Activated T-helper 17 cell treated with anti-CD3 and anti-CD28 coated beads, Interleukin-2, amount 50 U/mL, for 72 hours (primary cell): ENCODE data around the gene MCFD2. TPM values are rescaled to one million over a fixed set of nuclear protein-coding genes. Genes with fewer than 3 reads are reported as not detected.

Experiments
- ATAC-seq: fragments of 150-1000 bp; cut with Tn5 transposase; replicated peaks from 2 replicates; pipeline ENCODE4 v1.10.0; 2021; ENCODE audit warnings: mild to moderate bottlenecking, moderate library complexity
- H3K27ac Mint-ChIP-seq: one replicate; pipeline ENCODE4 v1.8.0; 2022; ENCODE audit warnings: mixed read lengths
- H3K27me3 Mint-ChIP-seq: one replicate; pipeline ENCODE4 v1.8.0; 2022; ENCODE audit warnings: mixed read lengths
- H3K36me3 Mint-ChIP-seq: one replicate; pipeline ENCODE4 v1.8.0; 2022; ENCODE audit warnings: low read depth, mild to moderate bottlenecking, mixed read lengths
- H3K4me1 Mint-ChIP-seq: one replicate; pipeline ENCODE4 v1.8.0; 2022; ENCODE audit warnings: mixed read lengths
- H3K4me3 Mint-ChIP-seq: one replicate; pipeline ENCODE4 v1.8.0; 2022; ENCODE audit warnings: mild to moderate bottlenecking, mixed read lengths
- H3K9me3 Mint-ChIP-seq: one replicate; pipeline ENCODE4 v1.8.0; 2022; ENCODE audit warnings: mixed read lengths
- total RNA-seq, 2 donors: library from RNA; stranded (reverse); gene quantifications; one replicate each; pipeline ENCODE4 v1.2.3, GENCODE V29; 2022

MCFD2 gene
- total RNA-seq, 2 donors from 2014 or later, result 37.1 to 63.1 TPM

DNA sequence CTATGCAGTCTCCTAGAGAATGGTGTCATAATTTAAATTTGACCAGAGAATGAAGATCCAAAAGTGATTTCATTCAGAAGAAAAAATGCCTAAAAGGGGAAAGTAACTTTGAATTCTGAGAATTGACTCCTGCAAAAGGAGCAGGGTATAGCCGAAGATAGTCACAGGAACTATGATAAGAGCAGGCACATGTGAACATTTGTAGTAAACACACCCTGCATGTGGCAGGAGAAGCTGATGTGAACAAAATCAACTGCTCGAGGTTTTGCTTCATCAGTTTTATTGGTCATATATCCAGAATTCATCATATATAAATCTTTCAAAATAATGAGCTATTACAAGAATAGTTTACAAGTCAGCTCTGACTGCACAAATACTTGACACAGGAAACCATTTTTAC lies 14.0 kb downstream of the MCFD2 start:
- no peak for ATAC-seq
- Mint-ChIP-seq H3K4me3 (no peak overlapping the region), H3K27me3 (no peaks in the 10 kb centered on the region), H3K4me1 (no peaks in the 10 kb centered on the region), H3K9me3 (no peaks in the 10 kb centered on the region), H3K36me3 (peaks cover 38% of the 10 kb centered on the region), H3K27ac (no peak overlapping the region)

DNA sequence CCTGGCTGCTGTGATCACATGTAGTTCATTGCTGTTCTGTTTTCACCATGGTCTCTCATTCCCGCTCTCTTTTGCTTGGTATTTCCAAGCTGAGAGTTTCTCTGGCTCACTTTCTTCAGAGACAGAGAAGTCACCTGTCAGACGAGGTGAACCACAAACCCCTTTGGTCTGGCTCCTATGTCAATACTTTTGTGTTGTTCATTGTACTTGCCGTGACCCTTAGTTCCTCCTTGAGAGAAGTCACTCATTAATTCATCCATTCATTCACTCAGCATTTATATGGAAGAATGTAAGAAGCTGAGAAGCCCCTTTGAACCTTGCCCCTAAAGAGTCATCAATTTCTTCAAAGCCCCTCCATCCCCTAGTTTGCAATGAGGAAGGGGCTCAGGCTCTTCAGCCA lies 15.2 kb downstream of the MCFD2 start:
- Mint-ChIP-seq H3K27me3 (no peaks in the 10 kb centered on the region), H3K4me1 (no peaks in the 10 kb centered on the region), H3K4me3 (no peak overlapping the region), H3K9me3 (no peaks in the 10 kb centered on the region), H3K36me3 (peaks cover 26% of the 10 kb centered on the region), H3K27ac (no peak overlapping the region)
- no peak for ATAC-seq

DNA sequence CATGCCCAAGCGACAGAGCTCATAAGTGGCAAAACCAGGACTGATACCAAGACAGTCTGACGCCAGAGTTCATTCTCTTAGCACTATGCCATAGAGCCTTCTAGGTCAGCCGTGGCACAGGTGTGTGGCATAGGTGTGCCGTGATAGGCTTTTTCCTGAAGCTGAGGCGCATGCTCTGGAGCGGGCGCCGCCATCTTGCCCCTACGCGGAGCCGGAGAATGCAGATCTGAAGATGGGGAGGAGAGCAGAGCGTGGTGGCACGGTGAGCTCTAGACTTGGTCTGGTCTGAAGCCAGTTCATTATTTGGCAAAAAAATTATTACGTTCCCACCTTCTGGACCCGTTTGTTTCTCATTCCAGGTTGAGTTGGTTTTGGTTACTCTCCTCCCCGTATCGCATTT lies 16.6 kb downstream of the MCFD2 start:
- H3K9me3 Mint-ChIP-seq, result no peaks in the 10 kb centered on the region
- no peak overlapping the region for H3K27ac Mint-ChIP-seq
- no peaks in the 10 kb centered on the region for H3K4me1 Mint-ChIP-seq
- no peaks in the 10 kb centered on the region for H3K27me3 Mint-ChIP-seq
- H3K4me3 Mint-ChIP-seq, result no peak overlapping the region
- H3K36me3 Mint-ChIP-seq, result peaks cover 12% of the 10 kb centered on the region
- no peak for ATAC-seq

DNA sequence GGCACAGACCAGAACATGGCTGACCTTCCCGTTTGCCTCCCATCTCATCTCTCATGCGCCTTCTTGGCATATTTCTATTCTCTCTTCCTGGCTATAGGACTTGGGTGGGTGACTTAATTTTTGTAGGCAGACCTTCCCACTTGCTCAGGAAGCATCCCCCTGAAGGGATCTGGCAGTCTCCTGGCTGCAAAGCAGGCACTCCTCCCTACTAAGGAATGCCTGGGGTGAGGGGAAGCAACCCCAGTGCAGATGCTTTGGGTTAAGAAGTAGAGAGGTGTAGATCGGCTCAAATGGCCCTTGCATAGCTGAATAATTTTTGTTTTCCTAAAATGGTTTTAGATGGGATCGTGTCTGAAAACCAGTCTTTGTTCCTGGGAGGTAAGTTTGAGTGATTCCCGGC lies 17.6 kb downstream of the MCFD2 start:
- no peaks in the 10 kb centered on the region for H3K27me3 Mint-ChIP-seq
- H3K9me3 Mint-ChIP-seq, result no peaks in the 10 kb centered on the region
- ATAC-seq, result no peak
- H3K27ac Mint-ChIP-seq, result no peak overlapping the region
- no peak overlapping the region for H3K4me3 Mint-ChIP-seq
- H3K4me1 Mint-ChIP-seq, result no peaks in the 10 kb centered on the region
- peaks cover 2% of the 10 kb centered on the region for H3K36me3 Mint-ChIP-seq

DNA sequence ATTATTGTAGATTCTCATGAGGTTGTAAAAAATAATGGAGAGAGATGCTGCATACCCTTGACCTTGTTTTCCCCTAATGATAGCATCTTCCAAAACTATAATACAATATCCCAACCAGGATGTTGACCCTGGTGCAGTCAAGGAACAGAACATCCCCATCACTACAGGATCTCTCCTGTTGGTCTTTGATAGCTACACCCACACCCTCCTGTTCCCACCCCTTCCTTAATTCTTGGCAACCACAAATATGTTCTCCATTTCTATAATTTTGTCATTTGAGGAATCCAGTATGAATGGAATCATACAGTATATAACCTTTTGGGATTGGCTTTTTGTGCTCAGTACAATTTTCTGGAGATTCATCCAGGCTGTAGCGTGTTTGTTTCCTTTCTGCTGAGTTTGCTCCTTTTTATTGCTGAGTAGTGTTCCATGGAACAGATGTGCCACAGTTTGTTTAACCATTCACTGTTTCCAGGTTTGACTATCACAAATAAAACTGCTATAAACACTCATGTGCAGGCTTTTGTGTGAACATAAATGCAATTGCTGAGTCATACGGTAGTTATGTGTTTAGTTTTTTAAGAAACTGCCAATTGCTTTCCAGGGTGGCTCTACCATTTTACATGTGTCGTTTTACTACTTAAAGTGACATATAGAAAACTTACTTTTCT lies 22.2 kb downstream of the MCFD2 start:
- no peaks in the 10 kb centered on the region for H3K36me3 Mint-ChIP-seq
- no peaks in the 10 kb centered on the region for H3K27me3 Mint-ChIP-seq
- no peak overlapping the region for H3K4me3 Mint-ChIP-seq
- H3K27ac Mint-ChIP-seq, result no peak overlapping the region
- no peaks in the 10 kb centered on the region for H3K4me1 Mint-ChIP-seq
- ATAC-seq, result no peak
- H3K9me3 Mint-ChIP-seq, result no peaks in the 10 kb centered on the region

DNA sequence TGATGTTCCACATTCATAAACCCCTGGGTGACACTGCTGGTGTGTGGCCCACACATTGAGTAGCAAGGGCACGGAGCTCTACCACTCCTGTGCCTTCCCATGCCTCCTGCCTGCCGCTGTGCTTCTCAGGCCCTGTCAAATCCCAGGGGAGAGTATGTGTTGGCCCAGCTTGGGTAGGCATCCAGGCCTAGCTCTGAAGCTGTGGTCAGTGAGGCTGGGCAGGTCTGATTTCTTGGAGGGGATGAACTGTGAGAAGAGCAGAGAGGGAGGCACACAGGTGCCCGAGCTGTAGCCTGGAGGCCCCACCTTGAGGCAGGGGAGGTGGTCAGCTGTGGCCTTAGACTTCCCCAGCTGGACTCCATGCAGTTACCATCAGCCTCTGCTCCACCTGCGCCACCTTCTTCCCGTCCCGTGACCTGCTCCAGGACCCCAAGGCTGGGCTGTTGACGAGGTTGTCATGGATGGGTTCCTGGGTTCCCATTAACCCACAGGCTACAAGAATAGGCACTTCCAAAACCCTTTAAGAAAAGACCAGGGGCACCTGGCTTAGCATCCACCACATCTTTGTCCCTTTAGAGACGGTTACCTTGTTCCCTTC lies 23.6 kb downstream of the MCFD2 start:
- Mint-ChIP-seq H3K4me1 (no peaks in the 10 kb centered on the region), H3K27me3 (no peaks in the 10 kb centered on the region), H3K36me3 (no peaks in the 10 kb centered on the region), H3K27ac (no peak overlapping the region), H3K4me3 (no peak overlapping the region), H3K9me3 (no peaks in the 10 kb centered on the region)
- ATAC-seq, result no peak

DNA sequence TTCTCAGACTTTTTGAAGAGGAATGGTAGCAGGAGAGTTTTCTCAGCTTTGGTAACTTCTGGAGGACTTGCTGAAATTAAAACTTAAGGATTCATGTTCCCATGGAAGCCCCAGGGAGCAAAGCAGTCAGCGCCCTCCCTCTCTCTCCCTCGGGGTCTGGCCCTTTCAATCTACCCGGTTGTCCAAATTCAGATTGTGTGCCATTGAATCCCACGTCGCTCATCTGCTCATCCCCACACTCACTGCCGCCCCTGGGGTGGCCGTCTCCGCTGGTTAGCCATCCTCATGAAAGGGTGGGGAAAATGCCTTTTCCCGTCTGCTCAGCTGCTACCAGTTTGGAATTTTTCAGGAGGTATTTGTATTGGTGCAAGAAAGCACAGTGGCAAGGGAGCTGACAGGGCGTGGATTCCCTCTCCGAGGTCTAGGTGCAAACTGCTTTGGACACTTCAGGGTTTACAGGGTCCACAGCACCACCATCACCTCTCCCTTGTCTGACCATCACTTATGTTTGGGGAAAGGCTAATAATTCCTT lies 27.1 kb downstream of the MCFD2 start:
- Mint-ChIP-seq H3K4me3 (no peak overlapping the region), H3K4me1 (no peaks in the 10 kb centered on the region), H3K36me3 (no peaks in the 10 kb centered on the region), H3K9me3 (no peaks in the 10 kb centered on the region), H3K27me3 (peaks cover 7% of the 10 kb centered on the region), H3K27ac (no peak overlapping the region)
- ATAC-seq, result no peak

DNA sequence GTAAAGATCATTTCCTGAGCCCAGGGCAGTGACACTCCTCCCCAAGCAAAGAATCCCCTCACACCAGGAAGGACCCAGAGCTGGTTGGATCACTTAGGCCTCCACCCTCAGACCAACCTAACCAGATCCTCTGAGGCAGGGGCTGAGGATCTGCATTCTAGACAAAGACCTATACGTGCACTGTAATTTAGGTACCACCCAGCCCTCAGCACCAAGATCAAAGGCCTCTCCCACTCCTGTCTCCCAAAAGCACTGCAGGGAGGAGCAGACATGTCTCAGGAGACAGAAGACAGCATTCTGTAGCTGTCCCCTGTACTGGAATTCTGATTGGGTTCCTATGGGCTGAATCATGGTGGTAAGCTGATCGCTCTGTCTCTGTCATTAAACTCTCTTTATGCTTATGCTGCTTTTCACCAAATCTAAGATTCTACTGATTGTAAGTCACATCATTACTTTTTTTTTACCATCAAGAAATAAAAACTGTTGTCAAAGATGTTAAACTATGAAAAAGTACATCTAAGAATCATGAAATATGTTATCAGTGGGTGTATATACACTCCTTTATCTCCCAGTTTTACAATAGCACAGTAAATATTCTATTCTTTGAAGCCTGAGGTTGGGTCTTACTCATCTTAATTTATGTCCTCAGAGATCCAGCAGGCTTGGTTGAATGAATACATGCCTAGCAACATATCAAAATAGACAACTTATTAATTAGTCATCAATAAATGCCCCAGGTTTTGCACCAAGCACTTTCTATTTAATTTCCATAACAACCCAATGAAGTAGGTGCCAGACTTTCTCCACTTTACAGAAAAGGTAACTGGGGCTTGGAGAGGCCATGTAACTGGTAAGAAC lies 28.3 kb downstream of the MCFD2 start:
- H3K27me3 Mint-ChIP-seq, result peaks cover 10% of the 10 kb centered on the region
- ATAC-seq, result no peak
- H3K27ac Mint-ChIP-seq, result no peak overlapping the region
- no peaks in the 10 kb centered on the region for H3K36me3 Mint-ChIP-seq
- no peaks in the 10 kb centered on the region for H3K9me3 Mint-ChIP-seq
- H3K4me1 Mint-ChIP-seq, result no peaks in the 10 kb centered on the region
- no peak overlapping the region for H3K4me3 Mint-ChIP-seq

DNA sequence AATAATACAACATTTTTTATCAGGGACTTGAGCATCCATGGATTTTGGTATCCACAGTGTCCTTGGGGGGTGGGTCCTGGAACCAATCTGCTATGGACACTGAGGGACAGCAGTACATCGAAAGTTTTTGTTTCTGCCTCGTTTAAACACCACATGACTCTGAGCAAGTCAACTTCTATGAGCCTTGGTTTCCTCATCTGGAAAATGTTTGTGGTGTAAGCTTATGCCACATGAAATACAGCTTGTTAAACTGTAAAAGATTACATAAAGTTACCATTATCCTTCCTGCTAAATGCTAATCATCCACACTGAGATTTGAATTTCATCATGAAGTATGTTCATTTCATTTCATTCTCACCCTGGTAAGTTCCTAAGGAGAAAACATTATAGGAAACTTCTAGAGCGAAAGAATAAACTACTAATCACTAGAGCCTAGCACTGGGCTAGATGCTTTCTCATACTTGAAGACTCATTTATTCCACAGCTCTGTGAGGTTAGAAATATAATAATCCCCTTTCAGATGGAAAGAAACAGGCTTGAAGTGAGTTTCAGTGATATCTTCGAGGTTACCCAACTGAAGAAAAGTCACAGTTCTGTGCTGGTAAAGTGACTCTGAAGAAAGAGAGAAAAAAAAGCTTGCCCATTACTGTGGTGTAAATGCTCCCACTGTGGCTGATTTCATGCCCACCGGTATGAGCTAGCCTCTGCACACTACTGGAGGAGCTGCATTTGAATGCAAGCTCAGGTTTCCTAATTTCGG lies 29.2 kb downstream of the MCFD2 start:
- no peak for ATAC-seq
- H3K9me3 Mint-ChIP-seq, result no peaks in the 10 kb centered on the region
- H3K27ac Mint-ChIP-seq, result no peak overlapping the region
- no peak overlapping the region for H3K4me3 Mint-ChIP-seq
- H3K4me1 Mint-ChIP-seq, result no peaks in the 10 kb centered on the region
- H3K27me3 Mint-ChIP-seq, result peaks cover 10% of the 10 kb centered on the region
- H3K36me3 Mint-ChIP-seq, result no peaks in the 10 kb centered on the region

DNA sequence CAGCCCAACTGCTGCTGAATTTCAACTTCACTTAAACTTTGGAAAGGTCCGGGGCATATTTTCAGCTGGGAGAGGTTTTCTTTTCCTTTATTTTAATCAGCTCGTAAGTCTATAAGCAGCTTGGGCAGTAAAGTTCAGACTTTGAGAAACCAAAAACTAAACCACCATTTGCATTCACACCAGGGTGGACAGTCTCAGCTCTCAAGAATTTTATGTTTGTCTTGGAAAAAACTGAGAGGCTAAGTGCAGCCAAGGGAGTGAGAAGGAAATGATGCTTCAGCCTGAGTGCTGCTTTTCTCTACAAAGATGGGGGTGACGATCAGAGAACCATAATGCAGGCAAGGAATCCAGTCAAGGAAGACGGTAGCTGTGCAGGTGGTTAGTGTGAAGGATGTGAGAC lies 30.2 kb downstream of the MCFD2 start:
- H3K9me3 Mint-ChIP-seq, result no peaks in the 10 kb centered on the region
- H3K27me3 Mint-ChIP-seq, result peaks cover 10% of the 10 kb centered on the region
- no peak overlapping the region for H3K27ac Mint-ChIP-seq
- ATAC-seq, result no peak
- H3K4me3 Mint-ChIP-seq, result no peak overlapping the region
- no peaks in the 10 kb centered on the region for H3K36me3 Mint-ChIP-seq
- no peaks in the 10 kb centered on the region for H3K4me1 Mint-ChIP-seq

DNA sequence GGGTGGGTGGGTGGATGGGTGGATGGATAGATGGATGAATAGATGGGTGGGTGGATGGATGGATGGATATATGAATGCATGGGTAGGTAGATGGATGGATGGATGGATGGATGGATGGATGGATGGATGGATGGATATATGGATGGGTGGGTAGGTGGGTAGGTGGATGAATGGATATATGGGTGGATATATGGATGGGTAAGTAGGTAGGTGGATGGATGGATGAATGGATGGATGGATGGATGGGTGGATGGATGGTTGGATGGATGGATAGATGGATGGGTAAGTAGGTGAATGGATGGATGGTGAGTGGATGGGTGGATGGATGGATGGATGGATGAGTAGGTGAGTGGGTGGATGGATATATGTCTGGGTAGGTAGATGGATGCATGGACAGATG lies 36.1 kb downstream of the MCFD2 start:
- no peak for ATAC-seq
- peaks cover 8% of the 10 kb centered on the region for H3K27me3 Mint-ChIP-seq
- H3K4me1 Mint-ChIP-seq, result no peaks in the 10 kb centered on the region
- no peaks in the 10 kb centered on the region for H3K36me3 Mint-ChIP-seq
- H3K9me3 Mint-ChIP-seq, result no peaks in the 10 kb centered on the region
- no peak overlapping the region for H3K27ac Mint-ChIP-seq
- no peak overlapping the region for H3K4me3 Mint-ChIP-seq

DNA sequence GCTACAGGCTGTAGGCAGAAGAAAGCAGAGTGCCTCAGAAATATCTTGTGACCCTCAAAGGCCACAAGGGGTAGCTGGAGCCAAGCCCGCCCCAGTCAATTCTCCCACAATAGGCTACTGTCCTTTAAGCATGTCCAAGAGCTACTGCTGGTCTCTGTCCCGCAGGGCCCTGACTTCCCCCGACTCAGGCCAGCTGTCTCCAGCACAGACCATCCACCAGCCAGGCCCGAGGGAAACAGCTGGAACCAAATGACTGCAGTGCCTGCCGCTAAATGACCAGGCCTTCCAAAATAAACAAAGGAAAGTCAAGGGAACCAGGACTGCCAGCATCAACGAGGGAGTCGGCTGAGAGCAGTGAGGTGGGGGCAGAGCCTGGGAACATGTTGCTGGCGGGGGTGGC lies 36.7 kb downstream of the MCFD2 start:
- Mint-ChIP-seq H3K4me3 (no peak overlapping the region), H3K27me3 (peaks cover 7% of the 10 kb centered on the region), H3K36me3 (no peaks in the 10 kb centered on the region), H3K27ac (no peak overlapping the region), H3K4me1 (no peaks in the 10 kb centered on the region), H3K9me3 (no peaks in the 10 kb centered on the region)
- no peak for ATAC-seq

DNA sequence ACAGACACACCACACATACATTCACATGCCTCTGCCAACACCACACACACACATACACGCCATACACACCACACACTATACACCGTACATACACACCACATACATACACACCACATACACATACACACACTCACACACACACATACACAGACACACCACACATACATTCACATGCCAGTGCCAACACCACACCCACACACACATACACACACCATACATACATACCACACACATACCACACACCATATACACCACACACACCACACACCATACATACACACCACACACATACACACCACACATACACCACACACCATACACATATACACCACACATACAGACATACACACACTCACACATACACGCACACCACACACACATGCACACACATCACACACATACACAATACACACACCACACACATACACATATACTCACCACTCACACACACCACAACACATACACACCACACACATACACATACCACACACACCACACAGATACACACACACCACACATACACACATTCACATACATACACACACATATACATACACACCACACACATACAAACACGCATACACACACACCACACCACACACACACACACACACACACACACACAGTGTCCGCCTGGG lies 37.2 kb downstream of the MCFD2 start:
- no peaks in the 10 kb centered on the region for H3K4me1 Mint-ChIP-seq
- no peak overlapping the region for H3K4me3 Mint-ChIP-seq
- no peak overlapping the region for H3K27ac Mint-ChIP-seq
- no peaks in the 10 kb centered on the region for H3K9me3 Mint-ChIP-seq
- H3K36me3 Mint-ChIP-seq, result no peaks in the 10 kb centered on the region
- peaks cover 9% of the 10 kb centered on the region for H3K27me3 Mint-ChIP-seq
- no peak for ATAC-seq

DNA sequence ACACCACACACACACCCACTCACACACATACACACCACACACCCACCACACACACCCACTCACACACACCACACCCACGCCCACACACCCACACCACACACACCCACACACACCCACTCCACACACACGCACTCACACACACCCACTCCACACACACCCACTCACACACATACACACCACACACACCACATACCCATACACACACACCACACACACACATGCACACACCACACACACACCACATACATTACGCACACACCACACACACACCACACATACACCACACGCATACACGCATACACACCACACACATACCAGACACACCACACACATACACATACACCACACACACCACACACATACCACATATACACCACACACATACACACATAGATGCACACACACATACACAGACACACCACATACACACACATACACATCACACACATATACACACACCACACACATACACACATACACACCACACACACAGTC lies 37.9 kb downstream of the MCFD2 start:
- Mint-ChIP-seq H3K4me1 (no peaks in the 10 kb centered on the region), H3K36me3 (no peaks in the 10 kb centered on the region), H3K9me3 (no peaks in the 10 kb centered on the region), H3K27ac (no peak overlapping the region), H3K27me3 (peaks cover 10% of the 10 kb centered on the region), H3K4me3 (no peak overlapping the region)
- ATAC-seq, result no peak
